Measurements from ENCODE around the gene AP4E1. TPM values are rescaled to one million over a fixed set of nuclear protein-coding genes. Genes with fewer than 3 reads are reported as not detected.

The AP4E1 gene
- total and polyA plus RNA-seq, 2 of the 4 experiments (the other 2 are of a cell fraction): 3.1 to 6.8 TPM

GRCh38 chr15:50884540-50884939, 23.9 kb upstream of the AP4E1 start:
- Histone ChIP-seq H4K20me1 (ENCODE audit: insufficient read depth, low read length) (no peaks in the 10 kb centered on the region), H2AFZ (replicated peaks; ENCODE audit: low read length, poor library complexity) (no peak overlapping the region), H4K8ac (ENCODE audit: low read depth in 2 of 2, low read length in 2 of 2) (peak overlapping the region in 1 of 2 experiments; percentile 60; a peak in 2 of 4 replicates), H2BK120ac (ENCODE audit: low read depth, low read length) (peak overlapping the region; percentile 76), H2BK5ac (ENCODE audit: low read depth, low read length, poor library complexity, severe bottlenecking) (peak overlapping the region; percentile 50), H3K9ac (ENCODE audit: low read depth, low read length) (no peak overlapping the region), H3K4me2 (ENCODE audit: low read depth, low read length) (peak overlapping the region; percentile 25; the same call in 1 of the 2 replicates), H3K9me3 (ENCODE audit: control insufficient read depth, insufficient read depth, low read length) (no peaks in the 10 kb centered on the region), H3K27me3 (ENCODE audit: control insufficient read depth, insufficient read depth, low read length) (no peaks in the 10 kb centered on the region), H3K4ac (ENCODE audit: low read depth, low read length) (peak overlapping the region; percentile 62; the same call in 1 of the 2 replicates), H2BK20ac (ENCODE audit: low read depth, low read length) (peak overlapping the region; percentile 54; the same call in 1 of the 2 replicates), H3K36me3 (ENCODE audit: control insufficient read depth, insufficient read depth, low read length) (no peaks in the 10 kb centered on the region), H3K14ac (replicated peaks; ENCODE audit: low read depth, low read length) (no peak overlapping the region; the same call in 1 of the 2 replicates), H4K5ac (ENCODE audit: low read depth, low read length) (peak overlapping the region; percentile 6; the same call in 1 of the 2 replicates), H3K4me3 (ENCODE audit: insufficient read depth, low read depth, low read length) (no peak overlapping the region), H3K23ac (ENCODE audit: low read depth, low read length) (no peak overlapping the region), H2AK5ac (ENCODE audit: low read depth, low read length) (no peak overlapping the region), H3K9me1 (ENCODE audit: insufficient read depth, low read length) (peaks cover 15% of the 10 kb centered on the region; the same call in 1 of the 2 replicates), H3K4me1 (ENCODE audit: control insufficient read depth, insufficient read depth, low read length) (peaks cover 11% of the 10 kb centered on the region), H3K56ac (ENCODE audit: extremely low read depth, insufficient read depth, low read length) (peak overlapping the region; percentile 39; the same call in 1 of the 2 replicates), H3K18ac (ENCODE audit: low read depth, low read length) (peak overlapping the region; percentile 83; the same call in 1 of the 2 replicates), H3K27ac (ENCODE audit: insufficient read depth, low read length) (no peak overlapping the region), H4K91ac (ENCODE audit: insufficient read depth, low read depth, low read length) (no peak overlapping the region; the same call in 1 of the 2 replicates), H2BK15ac (ENCODE audit: low read depth, low read length) (0 out of 3 replicates have a peak overlapping the region, but pooled peaks have one; percentile 29), H2AK9ac (replicated peaks; ENCODE audit: low read depth, low read length, poor library complexity) (no peak overlapping the region), H3K79me1 (ENCODE audit: low read depth in 1 of 2, low read length in 2 of 2) (no peaks in the 10 kb centered on the region)
- intact Hi-C loops (cut with micrococcal nuclease) (no loop called here), dilution Hi-C loops (cut with HindIII; ENCODE audit: low sequenced_read_pairs, unreplicated experiment) (no loop called here), in situ Hi-C loops (cut with MboI; ENCODE audit: low sequenced_read_pairs) (no loop called here)
- ChIA-PET POLR2A (ENCODE audit: unreplicated experiment) (interaction anchor here (0.6 kb wide), 1 partner anchor 209 kb away, joined by 3 read pairs; no protein-coding TSS in a partner anchor), CTCF (interaction anchor here (0.8 to 1.3 kb wide), 4 partner anchors 12 to 210 kb away, joined by 4 to 8 read pairs (median 6); no protein-coding TSS in a partner anchor)
- TF ChIP-seq FOS (IDR thresholded peaks at IDR 0.05; ENCODE audit: low read depth, low read length) (no peak), ELK1 (IDR thresholded peaks at IDR 0.05; ENCODE audit: borderline replicate concordance, low read depth, low read length) (no peak), RAD21 (IDR thresholded peaks at IDR 0.05; ENCODE audit: low read length) (no peak), CEBPB (IDR thresholded peaks at IDR 0.05; ENCODE audit: low read depth, low read length) (no peak), MAZ (IDR thresholded peaks at IDR 0.05; ENCODE audit: borderline replicate concordance, low read depth, low read length) (no peak), NFE2L2 (IDR thresholded peaks at IDR 0.05; ENCODE audit: low read depth, low read length) (no peak), USF2 (IDR thresholded peaks at IDR 0.05; ENCODE audit: low read depth, low read length) (no peak), BHLHE40 (IDR thresholded peaks at IDR 0.05; ENCODE audit: low read depth, low read length) (no peak), CHD1 (IDR thresholded peaks at IDR 0.05; ENCODE audit: low read depth, low read length) (no peak), CTCF (conservative IDR thresholded peaks at IDR 0.05; ENCODE audit: low read depth, low read length) (no peak), RFX5 (IDR thresholded peaks at IDR 0.05; ENCODE audit: low read depth, low read length) (no peak), MXI1 (IDR thresholded peaks at IDR 0.05; ENCODE audit: borderline replicate concordance, low read depth, low read length) (no peak), POLR2A (IDR thresholded peaks at IDR 0.05; ENCODE audit: low read depth, low read length) (no peak), RCOR1 (IDR thresholded peaks at IDR 0.05; ENCODE audit: insufficient replicate concordance, low read length) (no peak), SMC3 (IDR thresholded peaks at IDR 0.05; ENCODE audit: low read depth, low read length) (no peak), MAFK (IDR thresholded peaks at IDR 0.05; ENCODE audit: low read depth, low read length) (no peak)
- ATAC-seq (ENCODE audit: low read depth) (peak; percentile 21), DNase-seq (peak; percentile 61)
- no TSS peak for BruUV-seq (replicated peaks)
- no CpG with 5 or more reads among the region's 5 CpGs for WGBS, 2 experiments (ENCODE audit: extremely low coverage in 2 of 2, insufficient read length in 1 of 2)

Data from IMR-90 (cell line).